ENCODE measurements around the gene PADI4.

GRCh38 chr1:17339521-17339920, 31.5 kb downstream of the PADI4 start:
- TF ChIP-seq CTCF (IDR thresholded peaks at IDR 0.05) (no peak), POLR2A (IDR thresholded peaks at IDR 0.05) (no peak)

Measured in Peyer's patch (tissue), 4 donors.